Measurements from ENCODE around the gene NARF. TPM values are rescaled to one million over a fixed set of nuclear protein-coding genes. Genes with fewer than 3 reads are reported as not detected.

NARF gene
- total RNA-seq, 1 donor from 2014 or later: 54.9 TPM

DNA sequence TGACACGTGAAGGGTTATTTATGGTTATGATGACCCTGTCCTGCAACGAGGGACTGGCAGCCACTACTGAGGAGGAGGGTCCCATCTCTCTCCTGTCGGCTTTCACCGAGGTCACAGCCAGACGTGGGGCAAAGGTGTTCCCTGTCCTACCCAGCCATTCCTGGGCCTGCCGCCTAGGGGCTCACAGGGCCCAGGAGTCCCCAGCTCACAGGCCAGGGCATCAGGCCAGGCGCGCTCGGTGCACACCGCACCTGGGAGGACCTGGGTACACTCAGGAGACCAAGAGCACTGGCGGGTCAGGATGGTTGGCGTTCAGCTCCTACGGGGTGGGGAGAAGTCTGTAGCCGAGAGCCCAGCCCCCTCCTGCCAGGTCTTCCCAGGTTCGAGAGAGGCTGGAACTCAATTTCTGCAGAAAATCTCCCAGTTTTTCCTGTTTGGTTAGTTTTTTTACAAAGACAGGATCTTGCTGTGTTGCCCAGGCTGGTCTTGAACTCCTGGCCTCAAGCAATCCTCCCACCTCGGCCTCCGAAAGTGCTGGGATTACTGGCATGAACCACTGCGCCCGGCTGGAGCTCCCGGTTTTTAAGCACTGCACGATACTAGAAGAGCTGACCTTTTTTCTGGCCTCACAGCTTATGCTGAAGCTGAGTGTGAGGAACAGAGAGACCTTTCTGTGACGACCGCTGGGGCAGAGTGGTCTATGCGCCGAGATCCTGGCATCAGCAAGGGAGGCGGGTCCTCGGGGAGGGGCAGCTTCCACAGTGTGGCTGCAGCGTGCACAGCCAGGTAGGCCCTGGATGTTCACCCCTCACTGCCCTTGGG, 15.7 kb upstream of the NARF start:
- Histone ChIP-seq H3K36me3 (peaks cover 51% of the 10 kb centered on the region), H3K4me1 (peaks cover 24% of the 10 kb centered on the region), H3K27ac (no peak overlapping the region), H3K9me3 (no peaks in the 10 kb centered on the region), H3K27me3 (ENCODE audit: low read depth) (no peaks in the 10 kb centered on the region), H3K4me3 (no peak overlapping the region)
- intact Hi-C loops (cut with DNase I): no loop called here
- DNase-seq (no peak), ATAC-seq (no peak)
- no peak for TF ChIP-seq CTCF (IDR thresholded peaks at IDR 0.05)

GRCh38 chr17:82443465-82444283, 14.9 kb upstream of the NARF start:
- H3K27ac ChIP-seq: no peak overlapping the region
- H3K36me3 ChIP-seq: peaks cover 53% of the 10 kb centered on the region
- H3K4me3 ChIP-seq: no peak overlapping the region
- ATAC-seq: no peak
- no peak for DNase-seq
- no peaks in the 10 kb centered on the region for H3K9me3 ChIP-seq
- no peaks in the 10 kb centered on the region for H3K27me3 ChIP-seq (ENCODE audit: low read depth)
- intact Hi-C loops (cut with DNase I): no loop called here
- H3K4me1 ChIP-seq: peaks cover 26% of the 10 kb centered on the region
- no peak for TF ChIP-seq CTCF (IDR thresholded peaks at IDR 0.05)

- intact Hi-C loops (cut with DNase I): no loop called here
- DNase-seq: no peak
- Histone ChIP-seq H3K9me3 (no peaks in the 10 kb centered on the region), H3K27me3 (ENCODE audit: low read depth) (no peaks in the 10 kb centered on the region), H3K27ac (peak overlapping the region; percentile 43), H3K4me3 (no peak overlapping the region), H3K36me3 (peaks cover 53% of the 10 kb centered on the region), H3K4me1 (peaks cover 32% of the 10 kb centered on the region)
- no peak for TF ChIP-seq CTCF (IDR thresholded peaks at IDR 0.05)
- ATAC-seq: no peak
Observed at GRCh38 chr17:82444284-82444893, 14.2 kb upstream of the NARF start.

DNA sequence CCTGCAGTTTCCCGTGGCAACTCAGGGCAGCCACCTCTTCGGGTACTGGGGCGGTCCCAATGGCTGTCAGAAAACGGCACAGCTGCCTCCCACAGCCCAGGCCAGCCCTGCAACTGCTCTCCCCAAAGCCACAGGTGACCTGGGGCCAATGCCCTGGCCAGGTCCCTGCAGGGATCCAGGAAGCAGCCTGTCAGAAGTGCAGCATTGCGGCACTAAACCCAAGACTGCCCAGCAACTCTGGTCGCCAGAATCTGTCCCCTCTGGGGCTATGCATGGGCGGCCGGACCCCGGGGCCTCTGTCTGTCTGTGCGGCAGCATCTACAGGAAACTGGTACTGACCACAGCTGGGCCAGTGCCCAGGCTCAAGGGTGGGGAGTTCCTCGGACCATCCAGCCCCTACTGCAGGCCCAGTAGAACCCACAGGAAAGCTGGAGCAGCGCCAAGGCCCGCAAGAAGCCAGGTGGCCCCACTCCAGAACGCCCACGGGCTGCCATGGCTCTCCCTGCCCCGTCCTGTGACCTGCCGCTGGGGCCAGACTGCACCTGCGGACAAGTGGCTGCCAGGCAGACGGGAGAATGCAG, 13.5 kb upstream of the NARF start:
- Histone ChIP-seq H3K4me1 (peaks cover 38% of the 10 kb centered on the region), H3K27ac (peak overlapping the region; percentile 43), H3K27me3 (ENCODE audit: low read depth) (no peaks in the 10 kb centered on the region), H3K9me3 (no peaks in the 10 kb centered on the region), H3K4me3 (no peak overlapping the region), H3K36me3 (peaks cover 53% of the 10 kb centered on the region)
- ATAC-seq: no peak
- no peak for TF ChIP-seq CTCF (IDR thresholded peaks at IDR 0.05)
- DNase-seq: no peak
- intact Hi-C loops (cut with DNase I): no loop called here

GRCh38 chr17:82445542-82445941, 13.0 kb upstream of the NARF start:
- H3K4me3 ChIP-seq: no peak overlapping the region
- intact Hi-C loops (cut with DNase I): no loop called here
- no peak for DNase-seq

More at GRCh38 chr17:82445542-82445941, 13.0 kb upstream of the NARF start:
- no peak for ATAC-seq
- TF ChIP-seq CTCF (IDR thresholded peaks at IDR 0.05): no peak
- Histone ChIP-seq H3K9me3 (no peaks in the 10 kb centered on the region), H3K27ac (peak overlapping the region; percentile 43), H3K27me3 (ENCODE audit: low read depth) (no peaks in the 10 kb centered on the region), H3K4me1 (peaks cover 38% of the 10 kb centered on the region), H3K36me3 (peaks cover 53% of the 10 kb centered on the region)
